GM10248 (cell line): ENCODE data around the gene DOCK9.

Experiments
- CTCF ChIA-PET: fragments of 300-600 bp; sonication (Branson Sonifier 250); formaldehyde crosslinking; extraction: SDS; loops from one replicate; lab custom pipeline; 2021; ENCODE audit warnings: antibody characterized with exemption; lab: Yijun Ruan, JAX
- POLR2A ChIA-PET: fragments of 350-650 bp; sonication (Branson Sonifier 250); formaldehyde crosslinking; extraction: SDS; loops from one replicate; lab custom pipeline; 2020; ENCODE audit warnings: antibody characterized with exemption; lab: Yijun Ruan, JAX
- DNase-seq: peaks from one replicate; pipeline ENCODE4 v3.0.0; 2012; ENCODE audit errors: extremely low spot score
- CTCF ChIP-seq: IDR thresholded peaks from 2 replicates; pipeline ENCODE4 v1.5.1; 2012; ENCODE audit warnings: mild to moderate bottlenecking, low read depth; ENCODE audit errors: extremely low read depth, missing control alignments, control extremely low read depth

The DOCK9 gene

GRCh38 chr13:98950705-98951104 lies 27.2 kb downstream of the DOCK9 start:
- POLR2A ChIA-PET: no interaction called here
- no peak for TF ChIP-seq CTCF
- no peak for DNase-seq
- CTCF ChIA-PET: no interaction called here

- DNase-seq: no peak
- ChIA-PET POLR2A (no interaction called here), CTCF (interaction anchor here (1.3 kb wide), 1 partner anchor 10 kb away, joined by 3 read pairs; no protein-coding TSS in a partner anchor)
- no peak for TF ChIP-seq CTCF
These were observed 29.9 kb downstream of the DOCK9 start for GRCh38 chr13:98947925-98948324.

GRCh38 chr13:98945863-98946605 lies 31.8 kb downstream of the DOCK9 start:
- TF ChIP-seq CTCF: no peak
- no peak for DNase-seq
- ChIA-PET POLR2A (no interaction called here), CTCF (interaction anchor here (1.6 kb wide), 1 partner anchor 13 kb away, joined by 3 read pairs; no protein-coding TSS in a partner anchor)

- ChIA-PET CTCF (interaction anchor here (1.0 to 3.1 kb wide), 3 partner anchors 10 to 58 kb away, joined by 3 to 9 read pairs (median 3); no protein-coding TSS in a partner anchor), POLR2A (no interaction called here)
- DNase-seq: no peak
- TF ChIP-seq CTCF: no peak
These were observed 33.5 kb downstream of the DOCK9 start for GRCh38 chr13:98944336-98944735.

GRCh38 chr13:98942997-98943396 lies 34.9 kb downstream of the DOCK9 start:
- no peak for TF ChIP-seq CTCF
- CTCF ChIA-PET: interaction anchor here (3.1 kb wide), 1 partner anchor 8 kb away, joined by 9 read pairs; no protein-coding TSS in a partner anchor
- POLR2A ChIA-PET: no interaction called here
- DNase-seq: no peak

GRCh38 chr13:98942485-98942884 lies 35.4 kb downstream of the DOCK9 start:
- no peak for TF ChIP-seq CTCF
- POLR2A ChIA-PET: no interaction called here
- DNase-seq: no peak
- CTCF ChIA-PET: interaction anchor here (3.1 kb wide), 1 partner anchor 8 kb away, joined by 9 read pairs; no protein-coding TSS in a partner anchor
